LHCN-M2 (cell line): ENCODE data around the gene CLTCL1. TPM values are rescaled to one million over a fixed set of nuclear protein-coding genes. Genes with fewer than 3 reads are reported as not detected.

Experiments
- DNase-seq: peaks from one replicate; pipeline ENCODE4 v3.0.0-alpha.2; 2012; ENCODE audit warnings: low read depth
- total RNA-seq: library from RNA; depleted of rRNA; stranded (reverse); fragments of >200 nt; gene quantifications from 2 replicates; pipeline ENCODE4 v1.2.3, GENCODE V29; 2014

Gene CLTCL1
- total RNA-seq, 1 experiment from 2014 or later = 17.7 TPM

GRCh38 chr22:19244600-19245352 lies 46.7 kb downstream of the CLTCL1 start:
- DNase-seq = no peak

GRCh38 chr22:19242699-19243098 lies 48.8 kb downstream of the CLTCL1 start:
- no peak for DNase-seq

GRCh38 chr22:19241593-19241906 lies 50.0 kb downstream of the CLTCL1 start:
- DNase-seq = no peak

- no peak for DNase-seq
These were observed 50.5 kb downstream of the CLTCL1 start for GRCh38 chr22:19240813-19241592.

DNA sequence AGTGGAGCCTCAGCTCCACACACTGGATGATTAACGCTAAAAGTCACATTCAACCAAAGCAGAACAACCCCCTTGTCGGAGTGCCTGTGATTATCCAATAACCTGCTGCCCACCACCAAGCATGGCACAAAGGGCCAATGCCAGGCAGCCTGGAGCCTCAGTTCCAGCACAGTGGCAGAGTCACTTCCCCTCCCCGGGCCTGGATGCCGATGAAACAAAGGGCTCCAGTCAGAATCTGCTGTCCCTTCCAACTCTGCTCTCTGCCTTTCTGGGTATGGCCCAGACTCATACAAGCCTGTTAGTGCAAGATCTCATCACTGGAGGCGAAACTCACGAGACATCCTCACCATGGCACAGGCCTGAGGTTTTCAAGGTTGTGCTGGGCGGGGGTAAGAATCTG lies 52.1 kb downstream of the CLTCL1 start:
- no peak for DNase-seq

- no peak for DNase-seq
These were observed 52.6 kb downstream of the CLTCL1 start for GRCh38 chr22:19238900-19239299.

DNA sequence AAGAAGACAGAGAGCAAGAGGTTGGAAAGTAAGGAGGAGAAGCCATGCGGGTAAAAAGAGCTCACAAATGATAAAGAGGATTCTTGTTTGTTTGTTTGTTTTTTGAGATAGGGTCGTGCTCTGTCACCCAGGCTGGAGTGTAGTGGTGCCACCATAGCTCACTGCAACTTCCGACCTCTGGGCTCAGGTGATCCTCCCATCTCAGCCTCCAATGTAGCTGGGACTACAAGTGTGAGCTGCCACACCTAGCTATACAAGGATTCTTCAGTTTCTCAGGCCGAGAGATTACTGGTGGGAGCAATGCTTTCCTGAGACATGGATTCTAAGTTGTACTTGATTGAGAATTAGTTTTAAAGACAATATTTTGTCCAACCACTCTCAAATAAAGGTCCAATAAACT lies 55.6 kb downstream of the CLTCL1 start:
- DNase-seq = no peak

- DNase-seq = no peak
These were observed 57.2 kb downstream of the CLTCL1 start for GRCh38 chr22:19234126-19234896.

GRCh38 chr22:19233189-19233661 lies 58.3 kb downstream of the CLTCL1 start:
- DNase-seq = no peak

GRCh38 chr22:19232623-19233022 lies 58.9 kb downstream of the CLTCL1 start:
- DNase-seq = no peak

- no peak for DNase-seq
These were observed 59.5 kb downstream of the CLTCL1 start for GRCh38 chr22:19231986-19232385.

DNA sequence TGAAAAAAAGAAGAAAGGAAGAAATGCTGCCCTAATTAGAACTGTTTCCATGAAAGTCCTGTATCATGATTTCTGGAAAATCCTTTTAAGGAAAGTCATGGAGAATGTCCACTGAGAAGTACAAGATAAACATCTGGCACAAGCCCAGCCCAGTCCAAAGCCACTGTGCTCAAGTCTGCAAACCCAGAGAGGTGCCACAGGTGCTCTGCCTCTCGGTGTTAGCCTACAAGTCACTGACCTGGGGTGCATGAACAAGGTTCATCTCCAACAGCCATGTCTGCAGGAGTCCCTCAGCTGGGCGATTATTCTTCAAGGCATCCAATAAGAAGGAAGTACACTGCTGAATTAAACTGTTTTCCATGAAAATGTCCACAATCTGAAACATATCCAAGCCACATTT lies 61.9 kb downstream of the CLTCL1 start:
- DNase-seq = no peak

GRCh38 chr22:19228179-19228578 lies 63.3 kb downstream of the CLTCL1 start:
- no peak for DNase-seq

DNA sequence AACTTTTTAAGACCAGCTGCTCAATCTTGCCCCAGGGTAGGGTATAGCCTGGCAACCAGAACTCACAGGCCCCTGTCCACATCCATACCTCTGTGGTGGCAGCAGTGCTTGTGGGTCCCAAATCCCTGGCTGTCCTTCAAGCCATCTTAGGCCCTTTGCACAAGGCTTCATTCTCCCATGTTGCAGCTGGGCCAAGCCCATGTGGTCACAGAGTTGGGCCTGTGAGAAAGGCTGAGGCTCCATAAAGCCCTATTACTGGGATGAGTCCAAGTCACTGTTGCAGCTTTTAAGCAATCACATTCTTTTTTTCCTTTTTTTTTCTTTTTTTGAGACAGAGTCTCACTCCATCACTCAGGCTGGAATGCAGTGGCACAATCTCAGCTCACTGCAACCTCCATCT lies 65.1 kb downstream of the CLTCL1 start:
- DNase-seq = no peak

DNA sequence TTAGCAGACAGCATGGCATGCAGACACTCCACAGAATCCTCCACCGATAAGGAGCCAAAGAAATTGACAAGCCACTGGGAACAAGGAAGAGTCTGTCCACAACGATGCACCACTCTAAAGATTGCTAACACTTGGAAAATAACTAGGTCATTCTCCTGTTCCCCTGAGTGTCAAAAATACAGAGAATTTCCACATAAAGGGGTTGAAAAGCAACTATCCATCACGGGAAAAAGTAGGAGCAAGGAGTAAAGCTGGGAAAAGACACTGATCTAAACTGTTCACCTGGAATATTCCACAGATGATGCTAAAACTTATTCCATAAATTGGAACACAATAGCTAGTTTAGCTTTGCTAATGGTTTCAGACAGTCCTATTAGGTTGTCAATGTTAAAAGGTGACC lies 66.0 kb downstream of the CLTCL1 start:
- DNase-seq = no peak

- no peak for DNase-seq
These were observed 66.5 kb downstream of the CLTCL1 start for GRCh38 chr22:19224985-19225384.

DNA sequence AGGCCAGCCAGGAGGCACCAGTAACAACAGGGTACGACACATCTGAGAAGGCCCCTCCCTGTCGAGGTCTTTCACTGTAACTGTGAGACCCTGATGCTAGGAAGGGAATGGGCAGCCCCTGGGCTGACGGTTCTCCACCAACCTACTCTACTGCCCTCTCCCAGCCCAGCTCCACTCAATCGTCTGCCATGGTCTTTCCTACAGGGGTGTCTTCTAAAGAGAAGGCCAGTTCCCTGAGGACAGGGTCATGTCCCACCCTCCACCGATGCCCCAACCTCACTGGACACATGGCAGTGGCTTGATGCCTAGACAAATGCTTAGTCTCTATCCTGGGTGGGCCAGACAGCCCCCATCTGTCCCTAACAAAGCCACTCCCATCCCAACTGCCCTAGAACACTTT lies 67.0 kb downstream of the CLTCL1 start:
- no peak for DNase-seq

GRCh38 chr22:19223617-19224016 lies 67.9 kb downstream of the CLTCL1 start:
- no peak for DNase-seq

DNA sequence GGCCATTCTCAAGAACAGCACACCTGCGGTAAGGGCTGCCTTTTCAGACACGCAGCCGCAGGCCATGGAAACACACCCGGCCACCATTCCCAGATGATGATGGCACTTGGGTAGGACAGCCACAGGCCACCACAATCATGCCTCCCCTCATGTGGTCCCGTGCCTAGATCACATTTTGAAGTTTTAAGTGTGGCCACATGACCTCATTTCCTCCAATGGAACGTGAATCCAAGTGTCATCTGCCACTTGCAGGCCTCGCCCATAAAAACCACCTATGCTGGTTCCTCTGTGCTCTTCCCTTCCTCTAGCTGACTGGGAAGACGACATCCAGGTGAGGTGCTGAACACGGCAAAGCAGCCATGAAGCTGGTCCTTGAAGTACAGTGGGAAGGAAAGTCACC lies 68.4 kb downstream of the CLTCL1 start:
- no peak for DNase-seq

- DNase-seq = no peak
These were observed 69.1 kb downstream of the CLTCL1 start for GRCh38 chr22:19222242-19223005.

DNA sequence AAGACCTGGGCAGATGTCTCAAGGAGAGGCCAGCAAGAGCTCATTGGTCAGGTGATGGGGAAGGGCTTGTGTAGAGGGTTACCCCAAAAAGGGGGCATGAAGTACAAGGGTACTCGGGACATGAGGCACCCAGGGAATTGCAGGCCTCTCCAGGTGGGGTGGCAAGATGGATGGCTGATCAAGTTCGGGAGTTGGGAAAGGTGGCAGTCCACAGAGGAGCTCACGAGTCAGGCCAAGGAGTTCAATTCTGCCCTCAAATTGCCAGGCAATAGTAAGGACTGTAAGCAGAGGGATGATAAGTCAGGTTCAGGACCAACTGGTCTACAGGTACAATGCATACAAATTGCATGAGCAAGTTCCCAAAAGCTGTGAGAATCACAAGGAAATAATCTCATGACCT lies 70.7 kb downstream of the CLTCL1 start:
- no peak for DNase-seq
